Measurements from ENCODE around the gene ZC3H18.

ZC3H18 gene

DNA sequence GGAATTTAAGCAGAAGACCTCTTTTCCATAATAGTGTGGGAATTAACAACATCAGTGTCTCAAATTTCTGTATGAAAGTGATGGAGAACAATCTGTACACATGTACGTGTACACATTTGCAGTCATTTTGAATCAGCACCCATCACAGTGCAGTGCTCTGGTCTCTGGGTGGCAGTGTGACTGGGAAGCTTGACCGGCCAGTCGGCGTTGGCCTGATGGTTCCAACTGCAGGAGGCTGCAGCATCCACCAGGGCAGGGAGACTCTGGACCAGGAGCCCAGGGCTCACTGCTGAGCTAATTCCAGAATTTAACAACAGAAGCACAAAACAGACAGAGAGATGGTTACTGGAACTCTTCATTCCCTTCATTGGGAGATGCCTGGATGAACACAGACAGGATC lies 17.9 kb downstream of the ZC3H18 start:
- DNase-seq (ENCODE audit: low read depth), result no peak
- H3K4me3 ChIP-seq (ENCODE audit: low read length), result no peak overlapping the region
- no peaks in the 10 kb centered on the region for H3K9me3 ChIP-seq (ENCODE audit: control insufficient read depth, low read length)
- H3K9ac ChIP-seq (ENCODE audit: low read length), result no peak overlapping the region
- peaks cover 4% of the 10 kb centered on the region for H3K4me1 ChIP-seq (ENCODE audit: control insufficient read depth, insufficient read depth, low read length)
- H3K27me3 ChIP-seq (replicated peaks; ENCODE audit: control insufficient read depth, insufficient read depth, low read length), result no peaks in the 10 kb centered on the region
- H3K36me3 ChIP-seq (ENCODE audit: control insufficient read depth, insufficient read depth, low read length, severe bottlenecking), result peaks cover 58% of the 10 kb centered on the region

- Histone ChIP-seq H3K4me1 (ENCODE audit: control insufficient read depth, insufficient read depth, low read length) (peaks cover 4% of the 10 kb centered on the region), H3K27me3 (replicated peaks; ENCODE audit: control insufficient read depth, insufficient read depth, low read length) (no peaks in the 10 kb centered on the region), H3K36me3 (ENCODE audit: control insufficient read depth, insufficient read depth, low read length, severe bottlenecking) (peaks cover 58% of the 10 kb centered on the region), H3K9ac (ENCODE audit: low read length) (no peak overlapping the region), H3K9me3 (ENCODE audit: control insufficient read depth, low read length) (no peaks in the 10 kb centered on the region), H3K4me3 (ENCODE audit: low read length) (no peak overlapping the region)
- no peak for DNase-seq (ENCODE audit: low read depth)
Measured at GRCh38 chr16:88588754-88589153, 18.6 kb downstream of the ZC3H18 start.

- DNase-seq (ENCODE audit: low read depth), result no peak
- H3K4me1 ChIP-seq (ENCODE audit: control insufficient read depth, insufficient read depth, low read length), result peaks cover 4% of the 10 kb centered on the region
- H3K4me3 ChIP-seq (ENCODE audit: low read length), result no peak overlapping the region
- H3K36me3 ChIP-seq (ENCODE audit: control insufficient read depth, insufficient read depth, low read length, severe bottlenecking), result peaks cover 57% of the 10 kb centered on the region
- H3K9me3 ChIP-seq (ENCODE audit: control insufficient read depth, low read length), result no peaks in the 10 kb centered on the region
- H3K9ac ChIP-seq (ENCODE audit: low read length), result no peak overlapping the region
- H3K27me3 ChIP-seq (replicated peaks; ENCODE audit: control insufficient read depth, insufficient read depth, low read length), result no peaks in the 10 kb centered on the region
Measured at GRCh38 chr16:88589441-88589840, 19.2 kb downstream of the ZC3H18 start.

GRCh38 chr16:88591577-88592021 lies 21.4 kb downstream of the ZC3H18 start:
- no peak for DNase-seq (ENCODE audit: low read depth)
- H3K9ac ChIP-seq (ENCODE audit: low read length), result no peak overlapping the region
- no peaks in the 10 kb centered on the region for H3K27me3 ChIP-seq (replicated peaks; ENCODE audit: control insufficient read depth, insufficient read depth, low read length)
- peaks cover 56% of the 10 kb centered on the region for H3K36me3 ChIP-seq (ENCODE audit: control insufficient read depth, insufficient read depth, low read length, severe bottlenecking)
- peaks cover 4% of the 10 kb centered on the region for H3K4me1 ChIP-seq (ENCODE audit: control insufficient read depth, insufficient read depth, low read length)
- H3K9me3 ChIP-seq (ENCODE audit: control insufficient read depth, low read length), result no peaks in the 10 kb centered on the region
- H3K4me3 ChIP-seq (ENCODE audit: low read length), result no peak overlapping the region

- Histone ChIP-seq H3K9me3 (ENCODE audit: control insufficient read depth, low read length) (no peaks in the 10 kb centered on the region), H3K4me1 (ENCODE audit: control insufficient read depth, insufficient read depth, low read length) (peaks cover 4% of the 10 kb centered on the region), H3K4me3 (ENCODE audit: low read length) (no peak overlapping the region), H3K27me3 (replicated peaks; ENCODE audit: control insufficient read depth, insufficient read depth, low read length) (no peaks in the 10 kb centered on the region), H3K9ac (ENCODE audit: low read length) (no peak overlapping the region), H3K36me3 (ENCODE audit: control insufficient read depth, insufficient read depth, low read length, severe bottlenecking) (peaks cover 42% of the 10 kb centered on the region)
- no peak for DNase-seq (ENCODE audit: low read depth)
Measured at GRCh38 chr16:88593061-88593460, 22.9 kb downstream of the ZC3H18 start.

GRCh38 chr16:88593489-88593888 lies 23.3 kb downstream of the ZC3H18 start:
- Histone ChIP-seq H3K27me3 (replicated peaks; ENCODE audit: control insufficient read depth, insufficient read depth, low read length) (no peaks in the 10 kb centered on the region), H3K9me3 (ENCODE audit: control insufficient read depth, low read length) (no peaks in the 10 kb centered on the region), H3K36me3 (ENCODE audit: control insufficient read depth, insufficient read depth, low read length, severe bottlenecking) (peaks cover 42% of the 10 kb centered on the region), H3K4me3 (ENCODE audit: low read length) (no peak overlapping the region), H3K4me1 (ENCODE audit: control insufficient read depth, insufficient read depth, low read length) (peaks cover 4% of the 10 kb centered on the region), H3K9ac (ENCODE audit: low read length) (no peak overlapping the region)
- DNase-seq (ENCODE audit: low read depth), result no peak

GRCh38 chr16:88593910-88594309 lies 23.7 kb downstream of the ZC3H18 start:
- no peak overlapping the region for H3K9ac ChIP-seq (ENCODE audit: low read length)
- H3K9me3 ChIP-seq (ENCODE audit: control insufficient read depth, low read length), result no peaks in the 10 kb centered on the region
- H3K4me1 ChIP-seq (ENCODE audit: control insufficient read depth, insufficient read depth, low read length), result peaks cover 4% of the 10 kb centered on the region
- H3K36me3 ChIP-seq (ENCODE audit: control insufficient read depth, insufficient read depth, low read length, severe bottlenecking), result peaks cover 42% of the 10 kb centered on the region
- no peak overlapping the region for H3K4me3 ChIP-seq (ENCODE audit: low read length)
- H3K27me3 ChIP-seq (replicated peaks; ENCODE audit: control insufficient read depth, insufficient read depth, low read length), result no peaks in the 10 kb centered on the region
- DNase-seq (ENCODE audit: low read depth), result no peak

GRCh38 chr16:88595101-88595500 lies 24.9 kb downstream of the ZC3H18 start:
- H3K36me3 ChIP-seq (ENCODE audit: control insufficient read depth, insufficient read depth, low read length, severe bottlenecking), result peaks cover 42% of the 10 kb centered on the region
- H3K9me3 ChIP-seq (ENCODE audit: control insufficient read depth, low read length), result no peaks in the 10 kb centered on the region
- no peak for DNase-seq (ENCODE audit: low read depth)
- peaks cover 5% of the 10 kb centered on the region for H3K4me1 ChIP-seq (ENCODE audit: control insufficient read depth, insufficient read depth, low read length)
- no peak overlapping the region for H3K4me3 ChIP-seq (ENCODE audit: low read length)
- no peaks in the 10 kb centered on the region for H3K27me3 ChIP-seq (replicated peaks; ENCODE audit: control insufficient read depth, insufficient read depth, low read length)
- H3K9ac ChIP-seq (ENCODE audit: low read length), result no peak overlapping the region

DNA sequence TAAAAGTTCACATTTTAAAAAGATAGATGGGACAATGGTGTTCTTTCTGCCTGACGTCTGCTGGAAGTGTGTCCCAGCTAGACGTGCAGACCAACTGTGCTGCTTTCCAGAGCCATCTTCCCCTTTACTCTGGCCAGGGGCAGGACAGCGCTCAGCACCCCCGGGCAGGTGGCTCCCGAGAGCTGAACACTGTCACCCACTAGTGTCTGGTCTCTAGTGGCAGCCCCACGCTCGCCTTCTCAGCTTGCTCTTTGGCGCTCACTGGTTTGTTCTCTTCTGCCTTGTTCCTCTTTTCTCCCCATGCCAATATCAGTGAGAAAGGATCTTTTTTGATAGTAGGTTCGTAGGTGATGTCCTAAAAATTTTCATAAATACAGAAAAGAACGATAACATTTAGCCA lies 25.7 kb downstream of the ZC3H18 start:
- no peaks in the 10 kb centered on the region for H3K9me3 ChIP-seq (ENCODE audit: control insufficient read depth, low read length)
- no peak for DNase-seq (ENCODE audit: low read depth)
- no peak overlapping the region for H3K9ac ChIP-seq (ENCODE audit: low read length)
- H3K36me3 ChIP-seq (ENCODE audit: control insufficient read depth, insufficient read depth, low read length, severe bottlenecking), result peaks cover 43% of the 10 kb centered on the region
- H3K4me3 ChIP-seq (ENCODE audit: low read length), result no peak overlapping the region
- H3K4me1 ChIP-seq (ENCODE audit: control insufficient read depth, insufficient read depth, low read length), result peaks cover 6% of the 10 kb centered on the region
- no peaks in the 10 kb centered on the region for H3K27me3 ChIP-seq (replicated peaks; ENCODE audit: control insufficient read depth, insufficient read depth, low read length)

GRCh38 chr16:88596483-88596882 lies 26.3 kb downstream of the ZC3H18 start:
- H3K4me1 ChIP-seq (ENCODE audit: control insufficient read depth, insufficient read depth, low read length), result peaks cover 6% of the 10 kb centered on the region
- no peaks in the 10 kb centered on the region for H3K9me3 ChIP-seq (ENCODE audit: control insufficient read depth, low read length)
- no peak overlapping the region for H3K9ac ChIP-seq (ENCODE audit: low read length)
- no peak for DNase-seq (ENCODE audit: low read depth)
- H3K36me3 ChIP-seq (ENCODE audit: control insufficient read depth, insufficient read depth, low read length, severe bottlenecking), result peaks cover 49% of the 10 kb centered on the region
- H3K27me3 ChIP-seq (replicated peaks; ENCODE audit: control insufficient read depth, insufficient read depth, low read length), result no peaks in the 10 kb centered on the region
- no peak overlapping the region for H3K4me3 ChIP-seq (ENCODE audit: low read length)

- Histone ChIP-seq H3K36me3 (ENCODE audit: control insufficient read depth, insufficient read depth, low read length, severe bottlenecking) (peaks cover 60% of the 10 kb centered on the region), H3K9me3 (ENCODE audit: control insufficient read depth, low read length) (no peaks in the 10 kb centered on the region), H3K4me1 (ENCODE audit: control insufficient read depth, insufficient read depth, low read length) (peaks cover 3% of the 10 kb centered on the region), H3K27me3 (replicated peaks; ENCODE audit: control insufficient read depth, insufficient read depth, low read length) (no peaks in the 10 kb centered on the region), H3K4me3 (ENCODE audit: low read length) (no peak overlapping the region), H3K9ac (ENCODE audit: low read length) (no peak overlapping the region)
- DNase-seq (ENCODE audit: low read depth), result no peak
Measured at GRCh38 chr16:88597856-88598491, 27.8 kb downstream of the ZC3H18 start.

All from adipocyte (in vitro differentiated cells).